ENCODE data around the gene A4GALT.
"Not testable (repeated sequence)": the region's sequence is repeated elsewhere in the genome, so short reads cannot be mapped to it uniquely, and the experiment has no call there.

A4GALT gene

DNA sequence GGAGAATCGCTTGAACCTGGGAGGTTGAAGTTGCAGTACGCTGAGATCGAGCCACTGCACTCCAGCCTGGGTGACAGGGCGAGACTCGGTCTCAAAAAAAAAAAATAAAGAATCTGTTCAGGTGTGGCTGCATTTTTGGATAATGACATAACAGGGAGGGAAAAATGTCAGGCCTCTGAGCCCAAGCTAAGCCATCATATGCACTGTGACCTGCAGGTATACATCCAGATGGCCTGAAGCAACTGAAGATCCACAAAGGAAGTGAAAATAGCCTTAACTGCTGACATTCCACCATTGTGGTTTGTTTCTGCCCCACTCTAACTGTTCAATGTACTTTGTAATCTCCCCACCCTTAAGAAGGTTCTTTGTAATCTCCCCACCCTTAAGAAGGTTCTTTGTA lies 19.6 kb upstream of the A4GALT start:
- not testable (repeated sequence) for DNase-seq

DNA sequence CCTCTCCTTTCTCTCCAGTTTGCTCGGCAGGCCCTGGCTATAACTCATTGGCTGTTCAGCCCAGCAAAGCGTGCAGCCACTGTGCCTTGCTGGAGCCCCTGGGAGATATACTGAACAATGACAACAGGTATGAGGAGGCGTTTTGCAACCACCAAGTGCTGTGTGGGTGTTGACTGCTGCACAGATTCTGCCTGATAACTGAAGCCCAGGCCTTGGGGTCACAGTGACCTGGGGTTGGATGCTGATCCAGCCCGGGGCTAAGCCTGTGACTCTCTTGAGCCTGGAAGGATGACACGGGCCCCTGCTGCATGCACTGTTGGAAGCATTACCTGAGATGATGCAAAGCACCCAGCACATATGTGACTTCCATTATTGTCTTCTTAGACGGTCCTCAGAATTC lies 13.7 kb upstream of the A4GALT start:
- no peak for DNase-seq

DNA sequence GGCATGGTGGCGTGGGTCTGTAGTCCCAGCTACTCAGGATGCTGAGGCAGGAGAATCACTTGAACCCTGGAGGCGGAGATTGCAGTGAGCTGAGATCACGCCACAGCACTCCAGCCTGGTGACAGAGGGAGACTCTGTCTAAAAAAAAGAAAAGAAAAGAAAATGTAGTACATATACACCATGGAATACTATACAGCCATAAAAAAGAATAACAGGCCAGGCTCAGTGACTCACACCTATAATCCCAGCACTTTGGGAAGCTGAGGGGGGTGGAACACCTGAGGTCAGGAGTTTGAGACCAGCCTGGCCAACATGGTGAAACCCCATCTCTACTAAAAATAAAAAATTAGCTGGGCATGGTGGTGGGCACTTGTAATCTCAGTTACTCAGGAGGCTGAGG lies 12.7 kb upstream of the A4GALT start:
- not testable (repeated sequence) for DNase-seq

DNA sequence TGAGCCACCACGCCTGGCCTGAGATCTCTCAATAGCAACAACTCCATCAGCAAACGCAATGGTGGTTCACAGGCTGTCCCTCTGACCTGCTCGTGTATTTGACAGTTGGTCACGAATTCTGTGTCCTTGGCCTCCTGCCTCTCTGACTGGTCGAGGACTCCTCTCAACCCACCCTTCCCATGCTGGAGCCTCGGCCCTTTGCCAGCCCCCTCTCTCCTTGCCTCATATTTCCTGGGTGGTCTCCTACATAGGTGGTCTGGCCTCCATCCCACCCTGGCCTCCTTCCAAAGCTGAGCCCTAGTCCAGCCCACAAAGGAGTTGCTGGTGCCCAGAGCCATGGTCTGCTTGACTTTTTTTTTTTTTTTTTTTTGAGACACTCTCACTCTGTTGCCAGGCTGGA lies 11.4 kb upstream of the A4GALT start:
- no peak for DNase-seq

DNA sequence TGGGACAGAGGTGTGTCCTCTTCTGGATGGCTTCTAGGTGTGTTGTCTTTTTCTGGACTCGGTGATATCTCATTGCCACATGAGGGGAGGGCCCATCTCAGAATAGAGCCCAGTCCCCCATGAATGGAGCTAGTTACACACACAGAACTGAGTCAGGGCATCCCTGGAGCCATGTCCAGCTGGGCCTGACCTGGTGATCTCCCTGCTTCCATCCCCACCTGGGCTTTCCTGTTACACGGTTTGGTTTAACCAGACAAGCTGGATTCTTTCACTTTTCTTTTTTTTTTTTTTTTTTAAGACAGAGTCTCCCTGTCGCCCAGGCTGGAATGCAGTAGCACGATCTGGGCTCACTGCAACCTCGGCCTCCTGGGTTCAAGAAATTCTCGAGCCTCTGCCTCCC lies 6.1 kb upstream of the A4GALT start:
- DNase-seq: no peak

DNA sequence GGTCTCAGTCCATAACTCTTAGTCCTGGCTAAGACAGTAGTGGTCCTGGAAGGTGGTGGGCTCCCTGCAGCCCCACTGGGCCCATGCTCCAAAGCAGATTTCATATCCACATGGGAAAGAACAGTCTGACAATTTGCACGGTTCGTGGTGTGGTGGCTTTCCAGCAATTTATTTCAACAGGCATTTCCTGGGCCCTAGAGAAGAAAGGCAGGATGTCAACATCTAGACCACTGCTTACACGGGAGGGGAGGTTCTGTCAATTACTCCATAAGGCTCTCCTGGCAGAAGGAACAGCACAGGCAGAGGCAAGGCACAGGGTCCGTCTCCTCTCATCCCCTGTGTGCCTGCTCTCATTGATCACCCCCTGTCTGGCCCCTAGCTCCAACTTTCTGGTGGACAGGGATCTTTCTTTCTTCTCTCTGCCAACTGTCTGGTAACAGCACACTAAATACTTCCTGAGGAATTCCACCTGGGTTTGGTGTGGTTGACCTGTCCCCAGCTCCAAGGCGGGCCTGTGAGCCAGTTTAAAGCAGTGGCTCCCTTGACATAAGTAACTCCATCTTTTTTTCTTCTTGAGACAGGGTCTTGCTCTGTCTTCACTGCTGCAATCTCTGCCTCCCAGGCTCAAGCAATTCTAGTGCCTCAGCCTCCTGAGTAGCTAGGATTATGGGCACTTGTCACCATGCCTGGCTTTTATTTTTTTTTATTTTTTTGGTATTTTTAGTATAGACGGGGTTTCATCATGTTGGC lies 5.1 kb upstream of the A4GALT start:
- DNase-seq: no peak

DNA sequence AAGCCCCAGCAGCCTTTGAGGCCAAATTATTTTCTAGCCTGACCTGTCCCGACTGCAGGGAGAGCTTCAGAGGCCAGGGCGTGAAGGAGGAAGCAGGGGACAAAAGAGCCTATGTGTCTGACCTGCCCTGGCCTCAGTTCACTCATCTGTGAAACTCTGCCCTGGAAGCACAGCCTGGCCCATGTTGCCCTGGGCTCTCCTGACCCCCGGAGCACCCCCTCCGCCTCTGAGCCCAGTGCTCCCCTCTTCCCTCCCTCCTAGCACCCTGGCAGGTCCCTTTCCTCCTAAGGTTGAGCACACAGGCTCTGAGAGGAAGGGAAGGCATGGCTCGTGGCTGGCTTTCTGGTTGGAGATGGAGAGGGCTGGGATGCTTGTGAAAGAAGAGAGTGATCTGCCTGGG lies 3.4 kb upstream of the A4GALT start:
- DNase-seq: no peak

DNA sequence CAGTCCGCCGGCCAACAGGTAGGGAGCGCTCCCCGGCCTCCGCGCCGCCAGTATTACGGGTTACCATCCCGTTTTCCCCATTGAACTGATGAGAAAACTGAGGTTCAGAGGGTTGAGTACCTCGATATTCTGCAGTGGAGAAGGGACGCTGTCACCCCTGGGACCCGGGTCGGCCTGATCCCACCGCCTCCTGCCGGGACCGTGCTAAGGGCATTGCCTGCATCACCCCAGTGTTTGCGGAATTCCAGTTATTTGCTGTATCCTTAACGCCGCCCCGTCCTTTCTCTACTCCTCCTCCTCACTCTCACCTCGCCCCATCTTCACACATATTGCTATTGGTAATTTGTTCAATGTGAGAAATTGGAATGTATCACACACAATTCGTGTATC lies 370 bp upstream of the A4GALT start:
- DNase-seq: no peak

DNA sequence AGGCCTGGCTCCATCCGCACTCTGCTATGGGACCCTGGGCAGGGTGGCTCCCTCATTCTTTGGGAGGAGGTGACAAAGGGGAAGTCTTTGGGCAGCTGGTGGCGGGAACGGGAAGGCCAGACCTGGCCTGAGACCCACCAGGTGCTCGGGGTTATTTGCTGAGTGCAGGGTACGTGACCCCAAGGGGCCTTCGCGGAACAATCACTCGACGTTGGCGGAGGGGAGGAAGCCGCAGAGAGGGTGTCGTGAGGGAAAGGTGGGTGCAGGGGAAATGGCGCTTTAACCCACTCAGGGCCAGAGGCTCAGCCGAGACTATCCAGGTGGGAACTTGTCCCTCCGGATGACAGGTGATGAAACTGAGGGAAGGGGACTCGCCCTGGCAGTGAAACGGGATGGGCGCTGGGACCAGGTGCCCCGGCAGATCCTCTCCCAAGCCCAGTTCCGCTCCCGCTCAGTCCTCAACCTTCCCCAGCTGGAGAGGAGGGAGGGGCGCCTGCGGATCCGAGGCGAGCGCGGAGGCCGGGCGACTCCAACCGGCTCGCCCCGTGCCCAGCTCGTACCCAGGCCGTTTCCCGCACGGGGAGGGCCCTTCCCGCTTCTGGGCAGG lies 911 bp downstream of the A4GALT start:
- no peak for DNase-seq

DNA sequence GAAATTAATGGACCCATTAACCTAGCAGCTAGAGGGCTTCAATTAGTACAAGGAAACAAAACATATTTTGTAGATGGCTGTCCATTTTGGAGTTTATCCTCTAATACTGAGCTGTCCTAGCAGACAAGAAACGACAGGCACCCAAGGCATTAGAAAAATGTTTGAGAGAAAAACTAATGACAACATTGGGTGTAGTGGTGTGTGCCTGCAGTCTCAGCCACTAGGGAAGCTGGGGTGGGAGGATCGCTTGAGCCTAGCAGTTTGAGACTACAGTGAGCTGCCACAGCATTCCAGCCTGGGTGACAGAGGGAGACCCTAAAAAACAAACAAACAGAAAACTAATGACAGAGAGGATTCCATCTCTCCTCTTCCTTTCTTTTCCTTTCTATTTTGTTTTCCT lies 1.5 kb downstream of the A4GALT start:
- DNase-seq: no peak

DNA sequence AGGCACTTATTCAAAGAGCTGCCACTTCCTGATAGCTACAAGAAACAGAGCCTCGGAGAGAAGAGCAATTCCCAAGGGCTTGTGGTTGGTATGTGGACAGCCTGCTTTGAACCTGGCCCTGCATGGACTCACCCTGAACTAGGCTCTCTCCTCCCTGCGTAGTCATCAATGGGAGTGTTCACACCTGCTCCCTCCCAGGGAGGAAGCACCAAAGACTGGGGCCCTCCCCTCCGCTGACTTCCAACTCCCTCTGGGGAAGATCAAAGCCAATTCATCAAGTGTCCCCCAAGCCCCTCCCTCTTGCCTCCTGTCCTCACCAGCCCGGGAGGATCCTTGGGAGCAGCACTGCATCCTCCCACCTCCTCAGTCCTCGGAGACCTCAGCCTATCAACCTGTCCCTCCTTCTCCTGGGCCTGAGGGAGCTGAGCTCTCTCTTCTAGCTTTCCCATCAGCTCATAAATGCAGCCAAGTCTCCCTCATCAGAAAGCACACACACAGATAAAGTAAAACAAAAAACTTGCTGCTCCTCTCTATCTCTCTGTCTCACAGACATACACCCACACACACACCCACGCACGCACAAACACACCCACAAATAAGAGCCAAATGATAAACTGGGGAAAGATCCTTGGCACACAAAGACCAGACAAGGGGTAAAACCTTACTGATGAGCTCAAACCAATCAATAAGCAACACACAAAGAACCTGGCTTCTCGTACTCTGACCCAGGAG lies 3.3 kb downstream of the A4GALT start:
- no peak for DNase-seq

DNA sequence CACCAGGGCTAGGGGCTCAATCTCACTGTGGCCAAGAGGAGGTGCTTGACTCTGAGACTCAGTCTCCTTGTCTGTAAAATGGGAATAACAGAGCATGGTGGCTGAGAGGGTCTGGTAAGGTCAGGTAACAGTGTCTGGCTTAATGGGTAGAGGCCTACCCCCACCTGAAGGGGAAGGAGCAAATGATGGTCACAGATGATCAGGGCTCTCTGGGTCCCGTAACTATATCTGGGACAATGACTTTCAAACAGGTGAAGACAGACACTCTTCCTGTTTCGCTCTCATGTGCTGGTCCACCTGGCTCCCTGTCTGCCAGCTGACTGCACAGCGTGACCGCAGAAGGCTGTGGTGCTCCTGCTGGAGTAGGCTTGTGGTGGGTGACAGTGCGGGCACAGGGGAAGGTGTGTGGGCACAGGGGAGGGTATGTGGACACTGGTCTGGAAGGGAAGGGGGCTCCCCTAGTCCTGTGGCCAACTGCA lies 4.0 kb downstream of the A4GALT start:
- DNase-seq: no peak

DNA sequence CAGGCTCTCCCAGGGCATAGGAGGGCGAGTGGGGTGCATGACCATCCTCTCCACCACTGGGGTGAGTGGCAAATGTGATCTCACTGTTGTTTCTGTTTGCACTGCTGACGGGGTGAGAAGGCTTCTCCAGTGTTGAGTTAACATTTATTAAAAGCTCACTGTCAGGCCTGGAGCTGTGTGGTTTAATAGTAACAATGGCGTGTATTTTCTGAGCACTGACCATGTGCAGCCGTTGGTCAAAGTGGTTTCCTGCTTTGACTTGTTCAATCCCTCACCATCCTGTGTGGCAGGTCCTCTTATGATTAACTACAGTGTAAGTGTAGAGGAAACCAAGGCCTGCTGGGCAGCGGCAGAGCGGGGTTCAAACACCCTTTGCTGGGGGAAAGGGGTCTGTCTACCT lies 4.4 kb downstream of the A4GALT start:
- DNase-seq: no peak

DNA sequence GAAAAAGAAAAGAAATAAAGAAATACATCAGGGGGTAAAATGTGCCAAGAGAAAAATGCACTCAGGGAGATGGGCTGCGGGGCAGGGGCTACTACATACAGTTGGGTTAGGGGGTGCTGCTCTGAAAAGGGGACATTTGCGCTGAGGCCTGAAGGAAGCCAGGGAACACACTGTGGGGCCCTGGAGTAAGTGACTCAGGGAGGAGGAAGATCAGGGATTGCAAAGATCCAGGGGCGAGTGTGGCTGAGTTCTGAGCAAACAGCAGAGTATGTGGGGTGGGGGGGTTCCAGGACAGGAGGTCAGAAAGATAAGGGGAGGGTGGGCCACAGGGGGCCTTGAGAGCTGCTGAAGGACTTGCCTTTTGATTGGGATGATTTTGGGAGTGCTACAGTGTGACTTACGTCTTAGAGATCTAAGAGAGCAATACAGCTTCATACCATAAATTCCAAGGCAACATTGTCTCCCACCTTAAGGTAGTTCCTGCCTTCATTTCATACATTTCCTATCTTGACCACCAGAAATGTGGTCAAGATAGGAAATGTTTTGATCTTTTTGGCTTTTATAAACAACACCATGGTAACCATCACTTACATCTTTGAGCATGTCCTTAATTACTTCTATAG lies 5.8 kb downstream of the A4GALT start:
- DNase-seq: no peak

DNA sequence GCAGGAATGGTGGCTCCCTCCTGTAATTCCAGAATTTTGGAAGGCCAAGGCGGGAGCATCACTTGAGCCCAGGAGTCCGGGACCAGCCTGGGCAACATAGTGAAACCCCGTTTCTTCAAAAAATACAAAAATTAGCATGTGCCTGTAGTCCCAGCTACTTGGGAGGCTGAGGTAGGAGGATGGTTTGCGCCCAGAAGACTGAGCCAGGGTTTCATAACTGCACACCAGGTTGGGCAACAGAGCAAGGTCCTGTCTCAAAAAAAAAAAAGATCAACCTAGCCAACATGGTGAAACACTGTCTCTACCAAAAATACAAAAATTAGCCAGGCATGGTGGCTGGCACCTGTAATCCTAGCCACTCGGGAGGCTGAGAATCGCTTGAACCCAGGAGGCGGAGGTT lies 6.4 kb downstream of the A4GALT start:
- no peak for DNase-seq

DNA sequence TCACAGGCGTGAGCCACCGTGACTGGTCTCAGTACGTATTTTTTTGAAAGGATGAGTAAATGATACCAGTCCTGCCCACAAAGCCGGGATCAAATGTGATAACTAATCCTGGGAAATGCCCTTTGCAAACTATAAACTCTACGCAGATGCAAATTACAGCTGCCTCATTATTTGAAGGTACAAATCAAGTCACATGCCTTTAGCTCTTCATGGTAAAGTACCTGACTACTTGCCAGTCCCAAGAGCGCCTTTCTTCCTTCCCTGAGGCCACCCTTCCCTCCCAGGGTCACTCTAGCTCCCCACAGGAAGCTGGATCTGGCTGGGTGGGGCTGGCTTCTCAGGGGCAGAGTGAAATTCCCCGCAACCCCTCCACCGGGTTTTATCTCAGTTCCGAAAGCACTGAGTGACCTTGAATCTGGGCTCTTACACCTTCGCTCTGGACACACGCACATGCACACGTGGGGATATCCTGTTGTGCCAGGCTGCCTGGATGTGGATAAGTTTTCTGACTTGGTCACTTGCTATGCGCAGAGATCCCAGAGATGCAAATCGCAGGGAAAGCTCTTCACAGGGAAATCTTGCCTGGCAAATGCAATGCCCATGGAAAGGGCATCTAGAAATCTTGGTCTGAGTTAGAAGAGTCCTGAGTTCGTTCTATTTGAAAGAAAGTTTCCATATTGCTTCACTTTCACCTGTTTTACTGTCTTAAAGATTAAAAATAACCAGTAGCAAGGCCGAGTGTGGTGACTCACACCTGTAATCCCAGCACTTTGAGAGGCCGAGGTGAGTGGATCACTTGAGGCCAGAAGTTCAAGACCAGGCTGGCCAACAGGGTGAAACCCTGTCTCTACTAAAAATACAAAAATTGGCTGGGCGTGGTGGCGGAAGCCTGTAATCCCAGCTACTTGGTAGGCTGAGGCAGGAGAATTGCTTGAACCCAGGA lies 8.5 kb downstream of the A4GALT start:
- no peak for DNase-seq

DNA sequence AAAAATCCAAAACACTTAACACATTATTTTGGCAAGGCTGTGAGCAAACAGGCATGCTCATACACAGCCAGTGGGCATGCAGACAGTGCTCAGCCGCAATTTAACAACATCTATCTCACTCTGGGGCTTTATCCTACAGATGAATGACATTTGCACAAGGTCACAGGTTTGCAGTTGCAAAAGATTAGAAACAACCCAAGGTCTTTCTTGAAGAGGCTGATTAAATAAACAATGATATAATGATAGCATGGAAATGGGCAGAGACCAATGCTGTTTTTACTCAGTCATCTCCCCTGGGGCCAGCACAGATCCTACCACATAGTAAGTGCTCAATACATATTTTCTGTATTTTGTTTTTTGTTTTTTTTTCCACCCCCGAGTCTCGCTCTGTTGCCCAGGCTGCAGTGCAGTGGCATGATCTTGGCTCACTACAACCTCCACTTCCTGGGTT lies 9.4 kb downstream of the A4GALT start:
- no peak for DNase-seq

DNA sequence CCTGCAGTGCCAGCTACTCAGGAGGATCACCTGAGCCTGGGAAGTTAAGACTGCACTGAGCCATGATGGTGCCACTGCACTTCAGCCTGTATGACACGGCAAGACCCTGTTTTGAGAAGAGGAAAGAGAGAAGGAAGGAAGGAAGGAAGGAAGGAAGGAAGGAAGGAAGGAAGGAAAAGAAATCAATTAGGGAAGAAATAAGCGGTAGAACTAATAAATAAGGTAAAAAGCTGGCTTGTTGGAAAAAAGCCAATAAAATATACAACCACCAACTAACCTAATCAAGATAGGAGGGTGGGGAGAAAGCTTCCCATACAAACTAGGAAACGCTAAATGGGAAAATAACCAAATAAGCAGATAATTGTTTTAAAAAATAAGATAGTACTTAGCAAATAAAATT lies 12.3 kb downstream of the A4GALT start:
- no peak for DNase-seq

DNA sequence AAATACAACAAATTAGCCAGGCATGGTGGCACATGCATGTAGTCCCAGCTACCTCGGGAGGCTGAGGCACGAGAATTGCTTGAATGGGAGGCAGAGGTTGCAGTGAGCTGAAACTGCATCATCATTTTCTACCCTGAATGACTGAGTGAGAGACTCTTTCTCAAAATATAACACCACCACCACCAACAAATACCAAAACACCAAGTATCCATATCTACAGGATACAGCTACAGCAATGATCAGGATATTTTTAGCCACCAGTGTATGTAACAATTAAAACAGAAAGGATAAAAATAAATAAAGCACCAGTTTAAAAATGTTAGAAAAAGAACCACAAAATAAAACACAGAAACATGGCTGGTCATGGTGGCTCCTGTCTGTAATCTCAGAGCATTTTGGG lies 13.2 kb downstream of the A4GALT start:
- no peak for DNase-seq

DNA sequence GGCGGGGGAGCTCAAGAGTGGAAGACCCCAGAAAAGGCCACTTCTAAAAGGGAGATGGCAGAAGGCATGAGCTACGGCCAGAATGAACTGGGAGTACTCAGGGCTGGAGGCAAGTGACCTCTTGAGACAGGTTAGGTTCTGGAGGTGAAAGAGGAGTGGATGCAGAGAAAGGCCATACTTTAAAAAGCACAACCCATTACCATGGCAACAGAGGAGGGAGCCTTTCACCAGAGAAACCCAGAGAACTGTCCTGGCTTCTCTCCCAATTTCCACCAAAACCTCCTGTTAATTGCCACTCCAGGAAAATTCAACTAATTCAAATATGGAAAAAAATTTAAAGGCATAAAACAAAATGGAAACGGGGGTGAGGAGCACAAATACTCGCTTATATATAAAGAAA lies 15.8 kb downstream of the A4GALT start:
- DNase-seq: no peak

DNA sequence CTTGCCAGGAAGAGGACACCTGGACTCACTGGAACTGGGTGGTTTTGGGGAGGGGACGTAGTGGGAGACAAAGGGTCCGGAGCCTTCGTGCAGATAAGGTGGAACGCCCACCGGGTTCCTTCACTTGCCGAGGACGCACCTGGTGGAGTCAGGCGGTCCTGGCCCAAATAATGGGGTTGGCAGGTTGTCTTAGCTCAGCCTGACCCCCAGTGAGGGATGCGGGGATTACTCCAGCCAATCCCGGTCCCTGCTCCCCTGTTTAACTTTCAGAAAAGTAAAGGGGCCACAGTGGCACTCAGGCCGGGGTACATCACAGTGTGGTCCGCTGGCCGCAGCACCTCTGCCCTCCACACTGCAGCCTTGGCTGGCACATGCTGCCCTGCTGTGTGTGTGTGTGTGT lies 18.0 kb downstream of the A4GALT start:
- no peak for DNase-seq

DNA sequence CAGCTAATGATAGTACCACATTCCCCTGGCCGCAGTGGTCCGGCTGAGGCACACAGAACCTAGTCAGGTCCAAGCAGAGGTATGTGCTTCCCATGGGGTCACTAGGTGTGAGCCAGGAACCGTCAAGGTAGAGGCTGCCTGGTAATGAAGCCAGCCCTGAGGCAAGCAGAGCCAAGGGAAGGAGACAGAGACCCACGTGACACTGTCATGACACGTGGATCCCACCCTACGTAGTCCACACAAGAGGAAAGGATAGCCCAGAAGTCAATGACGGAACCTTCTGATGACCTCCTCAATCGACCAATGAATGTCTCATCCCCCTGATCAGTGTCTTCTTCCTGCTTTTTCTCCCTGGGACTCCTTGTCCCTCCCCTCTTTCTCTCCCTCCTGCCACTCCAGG lies 19.0 kb downstream of the A4GALT start:
- no peak for DNase-seq
